Renal pelvis (tissue), 4 donors: ENCODE results near the gene CAVIN3. TPM values are rescaled to one million over a fixed set of nuclear protein-coding genes. Genes with fewer than 3 reads are reported as not detected.
"Not testable (repeated sequence)": the region's sequence is repeated elsewhere in the genome, so short reads cannot be mapped to it uniquely, and the experiment has no call there.

Experiments used
- DNase-seq: peaks from one replicate; pipeline ENCODE4 v3.0.0-alpha.2; 2013
- polyA plus RNA-seq, 3 donors: library from polyadenylated mRNA; unstranded; fragments of 120-200 nt; gene quantifications; one replicate each; pipeline ENCODE4 v1.2.1, GENCODE V29; 2013; ENCODE audit not compliant: insufficient read length in 3 of 3

The CAVIN3 gene
- polyA plus RNA-seq, 3 donors, result 16.1 to 22.2 (median 20.9) TPM

- DNase-seq, result no peak
Observed at GRCh38 chr11:6283453-6284023, 36.8 kb downstream of the CAVIN3 start.

DNA sequence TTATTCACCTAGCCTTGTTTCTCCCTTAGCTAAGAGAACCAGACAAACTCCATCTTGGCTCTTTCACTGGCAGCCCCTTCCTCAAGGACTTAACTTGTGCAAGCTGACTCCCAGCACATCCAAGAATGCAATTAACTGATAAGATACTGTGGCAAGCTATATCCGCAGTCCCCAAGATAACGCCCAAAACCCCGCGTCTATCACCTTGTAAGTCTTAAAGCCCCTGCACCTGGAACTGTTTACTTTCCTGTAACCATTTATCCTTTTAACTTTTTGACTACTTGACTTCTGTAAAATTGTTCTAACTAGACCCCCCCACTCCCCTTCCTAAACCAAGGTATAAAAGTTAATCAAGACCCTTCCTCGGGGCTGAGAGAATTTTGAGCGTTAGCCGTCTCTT is 39.5 kb downstream of the CAVIN3 start:
- DNase-seq, result not testable (repeated sequence)

GRCh38 chr11:6273188-6273587 is 47.1 kb downstream of the CAVIN3 start:
- no peak for DNase-seq

GRCh38 chr11:6271598-6271997 is 48.7 kb downstream of the CAVIN3 start:
- no peak for DNase-seq

DNA sequence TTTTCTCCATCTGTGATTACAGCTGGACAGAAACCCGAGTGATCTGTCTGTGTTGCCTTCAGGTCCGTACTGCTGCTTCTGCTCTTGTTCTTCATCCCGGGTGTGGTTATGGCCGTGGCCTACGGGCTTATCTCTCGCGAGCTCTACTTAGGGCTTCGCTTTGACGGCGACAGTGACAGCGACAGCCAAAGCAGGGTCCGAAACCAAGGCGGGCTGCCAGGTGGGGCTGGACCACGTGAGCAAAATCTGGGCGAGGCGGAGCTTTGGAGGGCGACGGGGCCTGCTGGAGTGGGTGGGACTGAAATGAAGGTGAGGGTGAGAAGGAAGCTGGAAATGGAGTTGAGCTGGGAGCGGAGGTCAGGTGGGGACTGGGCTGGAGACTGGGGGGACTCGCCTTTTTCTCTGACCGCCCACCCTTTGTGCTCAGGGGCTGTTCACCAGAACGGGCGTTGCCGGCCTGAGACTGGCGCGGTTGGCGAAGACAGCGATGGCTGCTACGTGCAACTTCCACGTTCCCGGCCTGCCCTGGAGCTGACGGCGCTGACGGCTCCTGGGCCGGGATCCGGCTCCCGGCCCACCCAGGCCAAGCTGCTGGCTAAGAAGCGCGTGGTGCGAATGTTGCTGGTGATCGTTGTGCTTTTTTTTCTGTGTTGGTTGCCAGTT is 49.6 kb downstream of the CAVIN3 start:
- DNase-seq, result no peak

- DNase-seq, result no peak
Observed at GRCh38 chr11:6269994-6270393, 50.3 kb downstream of the CAVIN3 start.

Other genes starting within 250 kb of the CAVIN3 start
- gene OR56B4, start 212.8 kb downstream of the CAVIN3 start, polyA plus RNA-seq, result under 1 TPM in 2 of 3 donors, not detected in 1; 0.11 to 0.19 TPM
- gene OR52B2, start 150.2 kb downstream of the CAVIN3 start, polyA plus RNA-seq, result not detected
- gene OR52W1, start 121.3 kb downstream of the CAVIN3 start, polyA plus RNA-seq, result under 1 TPM; 0.13 to 0.40 (median 0.26) TPM
- gene C11orf42, start 114.9 kb downstream of the CAVIN3 start, polyA plus RNA-seq, result 1 to 10 TPM; 1.1 to 3.5 (median 2.5) TPM
- 10 to 100 TPM; 58.8 to 89.9 (median 72.2) TPM for gene FHIP1B, start 85.9 kb downstream of the CAVIN3 start, polyA plus RNA-seq
- gene CNGA4, start 81.4 kb downstream of the CAVIN3 start, polyA plus RNA-seq, result under 1 TPM; 0.23 to 0.82 (median 0.44) TPM
- gene CCKBR, start 60.7 kb downstream of the CAVIN3 start, polyA plus RNA-seq, result under 1 TPM; 0.43 to 0.77 (median 0.68) TPM
- gene SMPD1, start 70.0 kb upstream of the CAVIN3 start, polyA plus RNA-seq, result 10 to 100 TPM; 34.0 to 38.1 (median 35.5) TPM
- 10 to 100 TPM; 62.7 to 65.3 (median 63.1) TPM for gene APBB1, start 98.6 kb upstream of the CAVIN3 start, polyA plus RNA-seq
- gene HPX, start 120.5 kb upstream of the CAVIN3 start, polyA plus RNA-seq, result 1 to 10 TPM; 3.1 to 6.6 (median 6.4) TPM
- gene TRIM3, start 153.4 kb upstream of the CAVIN3 start, polyA plus RNA-seq, result 10 to 100 TPM; 24.8 to 32.2 (median 28.3) TPM
- gene ARFIP2, start 160.8 kb upstream of the CAVIN3 start, polyA plus RNA-seq, result 10 to 100 TPM; 71.9 to 80.8 (median 77.5) TPM
- gene TIMM10B, start 161.0 kb upstream of the CAVIN3 start, polyA plus RNA-seq, result 10 to 100 TPM; 36.4 to 43.8 (median 37.9) TPM
- gene DNHD1, start 176.8 kb upstream of the CAVIN3 start, polyA plus RNA-seq, result 10 to 100 TPM in 2 of 3 donors, 1 to 10 TPM in 1; 5.9 to 13.2 (median 13.0) TPM